Thyroid gland (tissue), 4 donors: ENCODE results near the gene CCDC81.

Experiments used
- POLR2A ChIP-seq, 2 donors: fragments of 450-650 bp; IDR thresholded peaks; one replicate each; pipeline ENCODE4 v1.6.1; 2017; ENCODE audit warnings: antibody characterized with exemption in 2 of 2, mild to moderate bottlenecking in 2 of 2, moderate library complexity in 1 of 2
- TF ChIP-seq, protein P1 (sequence below), 6 experiments: fragments of 200-600 bp in 3 of 6; fragments of 450-650 bp in 3 of 6; sonication (generic) in 3 of 6; IDR thresholded peaks; one replicate each; pipeline ENCODE4 v1.5.1; 2016 to 2019; ENCODE audit warnings: antibody characterized with exemption in 6 of 6, mild to moderate bottlenecking in 2 of 6, inconsistent platforms in 1 of 6, moderate library complexity in 1 of 6

DNA sequence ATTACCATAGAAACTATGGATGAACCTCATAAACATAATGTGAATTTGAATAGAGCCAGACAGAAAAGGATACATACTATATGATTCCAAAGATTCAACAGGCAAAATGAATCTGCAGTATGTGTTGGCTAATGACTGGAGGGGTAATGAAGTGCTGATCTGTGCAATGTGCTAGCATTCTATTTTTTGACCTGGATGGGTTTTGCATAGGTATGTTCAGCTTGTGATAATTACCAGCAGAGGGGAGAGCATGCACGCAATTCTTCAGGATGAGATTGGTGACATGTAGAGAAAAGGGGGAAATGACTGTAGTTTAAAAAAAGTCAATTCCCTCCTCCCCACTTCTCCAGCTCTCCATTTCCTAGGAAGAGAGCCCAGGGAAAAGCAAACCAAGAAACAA lies 618 bp upstream of the CCDC81 start:
- TF ChIP-seq, protein P1, sequence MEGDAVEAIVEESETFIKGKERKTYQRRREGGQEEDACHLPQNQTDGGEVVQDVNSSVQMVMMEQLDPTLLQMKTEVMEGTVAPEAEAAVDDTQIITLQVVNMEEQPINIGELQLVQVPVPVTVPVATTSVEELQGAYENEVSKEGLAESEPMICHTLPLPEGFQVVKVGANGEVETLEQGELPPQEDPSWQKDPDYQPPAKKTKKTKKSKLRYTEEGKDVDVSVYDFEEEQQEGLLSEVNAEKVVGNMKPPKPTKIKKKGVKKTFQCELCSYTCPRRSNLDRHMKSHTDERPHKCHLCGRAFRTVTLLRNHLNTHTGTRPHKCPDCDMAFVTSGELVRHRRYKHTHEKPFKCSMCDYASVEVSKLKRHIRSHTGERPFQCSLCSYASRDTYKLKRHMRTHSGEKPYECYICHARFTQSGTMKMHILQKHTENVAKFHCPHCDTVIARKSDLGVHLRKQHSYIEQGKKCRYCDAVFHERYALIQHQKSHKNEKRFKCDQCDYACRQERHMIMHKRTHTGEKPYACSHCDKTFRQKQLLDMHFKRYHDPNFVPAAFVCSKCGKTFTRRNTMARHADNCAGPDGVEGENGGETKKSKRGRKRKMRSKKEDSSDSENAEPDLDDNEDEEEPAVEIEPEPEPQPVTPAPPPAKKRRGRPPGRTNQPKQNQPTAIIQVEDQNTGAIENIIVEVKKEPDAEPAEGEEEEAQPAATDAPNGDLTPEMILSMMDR (IDR thresholded peaks at IDR 0.05) = no peak
- TF ChIP-seq POLR2A (IDR thresholded peaks at IDR 0.05) = no peak
